ENCODE data around the gene MOB3B. TPM values are rescaled to one million over a fixed set of nuclear protein-coding genes. Genes with fewer than 3 reads are reported as not detected.

Gene MOB3B
- total and polyA plus RNA-seq, 2 of the 13 experiments (the other 11 are each of a cell fraction or from before 2014, with no cell fraction given), result 0.03 to 0.09 TPM

- CTCF ChIA-PET (ENCODE audit: low intra/inter-chr PET ratio, low total read pairs), result interaction anchor here (1.1 kb wide), 1 partner anchor 194 kb away, joined by 3 read pairs; the partner anchor contains the start of gene MOB3B
- no peak for ATAC-seq
- POLR2A ChIA-PET, result no interaction called here
- no peak for DNase-seq (ENCODE audit: low spot score)
- intact Hi-C loops (cut with micrococcal nuclease; ENCODE audit: unreplicated experiment) (no loop called here), in situ Hi-C loops (cut with HindIII; ENCODE audit: extremely low pct_ligation_motif_present, low pct_unique_long_range_greater_than_20kb) (loop anchor here (25.0 kb wide), 1 partner anchor 726 kb away; no protein-coding TSS in a partner anchor)
- H3K4me2 ChIP-seq (ENCODE audit: low read depth, low read length), result no peak overlapping the region
- peaks cover 0 to 11% of the 10 kb centered on the region in 2 experiments; a peak in 1 of 5 replicates for H3K27me3 ChIP-seq (ENCODE audit: control insufficient read depth in 1 of 2, insufficient read depth in 2 of 2, low read length in 2 of 2)
- 42% methylated on average over 1 of the region's 1 CpG for WGBS (ENCODE audit: low lambda C conversion rate)
- H3K4me3 ChIP-seq (replicated peaks in 1 of 3; ENCODE audit: insufficient read depth in 1 of 3, low read depth in 2 of 3, low read length in 3 of 3), result no peak overlapping the region
- no peaks in the 10 kb centered on the region for H3K4me1 ChIP-seq (ENCODE audit: insufficient read depth, low read length)
- H3K79me2 ChIP-seq (ENCODE audit: insufficient read depth, low read length), result no peaks in the 10 kb centered on the region
- H3K9me3 ChIP-seq (ENCODE audit: low read length), result no peaks in the 10 kb centered on the region
- BruUV-seq (replicated peaks), result no TSS peak
- H3K27ac ChIP-seq (ENCODE audit: extremely low read length, insufficient read depth, low read length), result no peak overlapping the region
- H4K20me1 ChIP-seq (ENCODE audit: insufficient read depth, low read length), result no peaks in the 10 kb centered on the region
- FAIRE-seq, result no peak
- H3K36me3 ChIP-seq (replicated peaks in 1 of 2; ENCODE audit: control insufficient read depth in 1 of 2, insufficient read depth in 2 of 2, low read length in 2 of 2), result no peaks in the 10 kb centered on the region
- no peak overlapping the region for H3K9ac ChIP-seq (ENCODE audit: insufficient read depth, low read depth, low read length)
- no peak overlapping the region for H2AFZ ChIP-seq (ENCODE audit: low read length)
- TF ChIP-seq NFYC (CRISPR knock-in tag; IDR thresholded peaks at IDR 0.05) (no peak), RAD51 (IDR thresholded peaks at IDR 0.05; ENCODE audit: borderline replicate concordance) (no peak), CREB3 (CRISPR knock-in tag; IDR thresholded peaks at IDR 0.05) (no peak), ZNF383 (CRISPR knock-in tag; IDR thresholded peaks at IDR 0.05; ENCODE audit: borderline replicate concordance) (no peak), HMGXB3 (CRISPR knock-in tag; IDR thresholded peaks at IDR 0.05; ENCODE audit: borderline replicate concordance) (no peak), ZFP91 (CRISPR knock-in tag; IDR thresholded peaks at IDR 0.05; ENCODE audit: borderline replicate concordance) (no peak), ZNF562 (CRISPR knock-in tag; IDR thresholded peaks at IDR 0.05; ENCODE audit: borderline replicate concordance) (no peak), SAFB2 (CRISPR knock-in tag; IDR thresholded peaks at IDR 0.05; ENCODE audit: borderline replicate concordance, low read depth) (no peak), ZNF891 (CRISPR knock-in tag; IDR thresholded peaks at IDR 0.05) (no peak), FOSL2 (CRISPR knock-in tag; IDR thresholded peaks at IDR 0.05) (no peak), SRY (CRISPR knock-in tag; IDR thresholded peaks at IDR 0.05) (no peak)
Measured at GRCh38 chr9:27336126-27336525, 193.5 kb downstream of the MOB3B start.

Data from HepG2 (cell line).